ENCODE results near the gene SLC38A3. TPM values are rescaled to one million over a fixed set of nuclear protein-coding genes. Genes with fewer than 3 reads are reported as not detected.
A peak's percentile ranks its signal among the peaks of the same experiment; 100 is the strongest.

SLC38A3 gene
- total and polyA plus RNA-seq, 2 of the 8 experiments (the other 6 are each of a cell fraction or from before 2014, with no cell fraction given) = 1.2 to 3.7 TPM

- DNase-seq (ENCODE audit: low read depth in 1 of 2, low spot score in 2 of 2) (no peak), FAIRE-seq (no peak)
- Histone ChIP-seq H3K4me1 (replicated peaks in 1 of 4; ENCODE audit: control insufficient read depth in 3 of 4, insufficient read depth in 4 of 4, low read length in 3 of 4) (peaks cover 0 to 22% (median 13%) of the 10 kb centered on the region in 4 experiments; a peak in 6 of 7 replicates), H3K79me2 (ENCODE audit: control insufficient read depth in 1 of 2, insufficient read depth in 2 of 2, low read length in 2 of 2) (peaks cover 0 to 9% of the 10 kb centered on the region in 2 experiments; a peak in 1 of 4 replicates), H3K27me3 (replicated peaks in 1 of 4; ENCODE audit: control insufficient read depth in 3 of 4, extremely low read depth in 1 of 4, insufficient read depth in 3 of 4, low read length in 3 of 4) (no peaks in the 10 kb centered on the region), H3K9ac (replicated peaks in 1 of 4; ENCODE audit: extremely low read depth in 1 of 4, low read depth in 3 of 4, low read length in 3 of 4) (no peak overlapping the region), H3K4me3 (ENCODE audit: extremely low read depth in 1 of 4, insufficient read depth in 2 of 4, low read depth in 3 of 4, low read length in 4 of 4) (no peak overlapping the region), H2BK120ac (replicated peaks; ENCODE audit: low read depth, low read length) (no peak overlapping the region), H2BK5ac (ENCODE audit: low read depth, low read length) (no peak overlapping the region; the same call in 1 of the 2 replicates), H3K27ac (ENCODE audit: low read depth, low read length) (no peak overlapping the region), H2AK5ac (ENCODE audit: low read depth, low read length) (no peak overlapping the region), H3K23ac (ENCODE audit: insufficient read length) (no peak overlapping the region), H3K4ac (replicated peaks; ENCODE audit: insufficient read length, low read depth, low read length) (no peak overlapping the region), H2BK20ac (ENCODE audit: low read length) (no peak overlapping the region), H2BK15ac (ENCODE audit: low read length) (no peak overlapping the region), H3K56ac (replicated peaks; ENCODE audit: insufficient read length, low read depth, low read length) (no peak overlapping the region), H3K79me1 (ENCODE audit: low read depth, low read length) (peaks cover 17% of the 10 kb centered on the region), H4K5ac (ENCODE audit: insufficient read length, low read depth, low read length) (no peak overlapping the region), H3K23me2 (ENCODE audit: low read depth, low read length) (no peaks in the 10 kb centered on the region), H3K14ac (ENCODE audit: insufficient read length) (no peak overlapping the region), H4K20me1 (replicated peaks in 1 of 2; ENCODE audit: control insufficient read depth in 1 of 2, insufficient read depth in 2 of 2, low read length in 2 of 2) (peaks cover 6 to 16% of the 10 kb centered on the region in 2 experiments), H2BK12ac (ENCODE audit: low read depth, low read length) (peak overlapping the region; percentile 50; the same call in 1 of the 2 replicates), H3K36me3 (ENCODE audit: control insufficient read depth in 2 of 4, insufficient read depth in 4 of 4, low read length in 3 of 4) (peaks cover 4 to 18% (median 8%) of the 10 kb centered on the region in 4 experiments; a peak in 6 of 8 replicates), H3K9me3 (ENCODE audit: insufficient read depth in 2 of 2, low read depth in 1 of 2, low read length in 1 of 2) (no peaks in the 10 kb centered on the region), H2AFZ (ENCODE audit: low read length) (no peak overlapping the region), H3K4me2 (ENCODE audit: insufficient read depth in 1 of 2, low read depth in 2 of 2, low read length in 2 of 2) (no peak overlapping the region), H4K91ac (replicated peaks; ENCODE audit: insufficient read length, low read length) (no peak overlapping the region), H3K18ac (ENCODE audit: extremely low read depth, low read length) (peak overlapping the region; percentile 48), H4K8ac (ENCODE audit: extremely low read depth, insufficient read depth, low read length) (no peak overlapping the region)
- CTCF ChIA-PET (ENCODE audit: partially characterized antibody) = interaction anchor here (1.1 to 25.0 kb wide), 5 partner anchors 12 to 52 kb away, joined by 4 to 299 read pairs (median 27); partner anchors contain the start of gene GNAT1
- POLR2A ChIA-PET (ENCODE audit: partially characterized antibody) = interaction anchor here (0.9 to 7.2 kb wide), 4 partner anchors 13 to 49 kb away, joined by 3 to 34 read pairs (median 4); no protein-coding TSS in a partner anchor
- 70% methylated on average over 6 of the region's 10 CpGs; no CpG with 5 or more reads in 1 of the 2 experiments for WGBS, 2 experiments (ENCODE audit: extremely low coverage in 1 of 2, insufficient coverage in 1 of 2, insufficient read length in 1 of 2, insufficient replicate concordance in 2 of 2, low coverage in 1 of 2, low lambda C conversion rate in 2 of 2, missing lambda C conversion rate in 1 of 2)
- no peak for TF ChIP-seq ATF3 (IDR thresholded peaks at IDR 0.05; ENCODE audit: insufficient read depth, low read depth, low read length)
- no peak for TF ChIP-seq SAP30 (IDR thresholded peaks at IDR 0.05; ENCODE audit: insufficient read depth, insufficient replicate concordance, low read length)
- TF ChIP-seq TCF12 (IDR thresholded peaks at IDR 0.05; ENCODE audit: low read depth, low read length) = no peak
- no peak for TF ChIP-seq JUN (IDR thresholded peaks at IDR 0.05; ENCODE audit: low read depth, low read length)
- no peak for TF ChIP-seq BCL11A (IDR thresholded peaks at IDR 0.05; ENCODE audit: low read depth in 2 of 2, low read length in 2 of 2)
- no peak for TF ChIP-seq SIN3A (conservative IDR thresholded peaks at IDR 0.05 in 1 of 2, IDR thresholded peaks at IDR 0.05 in 1 of 2; ENCODE audit: low read depth in 1 of 2, low read length in 2 of 2)
- TF ChIP-seq ZNF274 (IDR thresholded peaks at IDR 0.05; ENCODE audit: borderline replicate concordance, extremely low read depth, low read length) = no peak
Observed at GRCh38 chr3:50170689-50171088, 34.4 kb upstream of the SLC38A3 start.

Data from H1 (cell line).